GM18511 (cell line): ENCODE measurements around the gene THRB.
A peak's percentile ranks its signal among the peaks of the same experiment; 100 is the strongest.

Experiments
- ATAC-seq: cut with Tn5 transposase; IDR thresholded peaks from one replicate; pipeline ENCODE4 v1.9.1; 2021; ENCODE audit warnings: mild to moderate bottlenecking, moderate library complexity; ENCODE audit not compliant: unreplicated experiment

THRB gene

DNA sequence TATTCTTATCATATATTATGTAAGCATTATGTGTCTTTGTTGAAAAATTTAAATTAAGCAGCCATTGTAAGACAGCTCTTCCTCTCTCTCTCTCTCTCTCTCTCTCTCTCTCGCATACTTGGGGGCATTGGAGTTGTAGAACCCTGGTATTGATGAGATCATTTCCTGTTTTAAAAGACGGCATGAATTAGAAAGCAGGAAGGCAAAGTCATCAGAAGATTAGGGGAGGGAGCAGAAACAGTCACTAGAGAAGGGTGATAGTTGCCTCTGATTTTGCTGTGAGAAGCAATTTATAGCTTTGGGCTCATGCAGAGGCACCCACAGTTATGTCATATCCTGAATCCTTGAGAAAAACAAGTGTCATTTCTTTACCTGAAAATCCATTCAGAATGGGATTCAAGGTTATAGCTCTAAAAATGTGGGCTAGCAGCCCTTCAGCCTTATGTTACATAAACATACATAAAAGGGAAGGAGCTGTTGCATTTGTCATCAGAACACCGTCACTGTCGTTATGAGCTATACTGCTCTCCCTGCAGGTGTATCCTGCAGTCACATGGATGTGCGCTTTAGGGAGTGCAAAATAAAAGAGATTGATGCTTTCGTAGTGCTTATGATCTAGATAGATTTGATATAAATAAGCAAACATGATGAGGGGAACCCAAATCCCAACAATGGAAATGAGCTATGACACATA, 335.7 kb downstream of the THRB start:
- no peak for ATAC-seq

- ATAC-seq, result no peak
These were observed 337.5 kb downstream of the THRB start for GRCh38 chr3:24157106-24157505.

DNA sequence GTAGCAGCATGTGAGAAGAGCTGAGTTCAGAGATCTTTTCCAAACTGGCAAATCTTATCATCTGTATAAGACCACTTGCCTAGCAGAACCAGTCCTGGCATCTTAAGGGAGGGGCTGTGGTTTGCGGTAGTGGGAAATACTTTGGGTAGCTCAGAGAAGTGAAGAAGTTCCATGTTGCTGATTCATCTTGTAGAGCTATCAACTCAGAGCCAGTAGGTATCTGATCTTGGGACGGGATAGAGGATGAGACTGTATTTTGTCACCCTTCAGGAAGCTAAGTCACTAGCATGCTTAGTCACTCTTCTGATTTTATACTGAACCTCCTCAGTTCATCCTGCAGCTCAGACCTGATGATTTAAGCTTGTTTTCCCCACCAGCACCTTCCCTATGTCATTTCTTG, 338.2 kb downstream of the THRB start:
- no peak for ATAC-seq

DNA sequence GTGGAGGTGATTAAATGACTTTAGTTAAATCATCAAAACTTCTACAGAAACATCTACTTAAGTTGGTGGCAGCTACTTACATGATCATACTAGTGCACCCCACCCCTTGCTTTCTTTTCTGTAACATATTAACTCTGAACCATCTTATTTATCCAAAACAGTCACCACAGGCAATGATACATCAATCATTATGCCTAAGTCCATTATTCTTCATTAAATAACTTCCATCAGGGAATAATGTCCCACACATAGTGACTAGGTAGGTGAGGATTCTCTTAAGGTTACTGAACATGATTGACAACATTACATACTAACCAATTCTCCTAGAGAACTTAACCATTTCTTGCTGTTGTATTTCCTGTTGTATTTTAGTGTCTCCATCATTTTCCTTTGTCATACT, 339.4 kb downstream of the THRB start:
- no peak for ATAC-seq

DNA sequence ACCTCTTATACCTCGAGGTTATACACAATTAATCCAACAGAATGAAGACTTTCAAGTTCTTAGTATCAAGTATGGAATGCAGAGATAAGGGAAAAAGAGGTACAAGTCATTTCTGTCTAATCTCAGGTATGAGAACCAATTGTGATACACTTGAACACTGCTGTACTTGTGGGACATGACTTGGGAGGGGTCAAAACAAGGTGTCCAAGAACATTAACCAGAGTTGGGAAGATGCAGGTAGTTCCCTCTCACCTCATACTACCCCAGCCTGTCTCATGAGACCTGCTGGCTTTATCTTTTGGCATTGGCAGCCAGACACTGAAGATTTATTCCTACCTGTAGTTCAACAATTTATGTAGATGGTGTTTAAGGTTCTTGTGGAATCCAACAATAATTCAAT, 339.9 kb downstream of the THRB start:
- peak; percentile 14 for ATAC-seq

DNA sequence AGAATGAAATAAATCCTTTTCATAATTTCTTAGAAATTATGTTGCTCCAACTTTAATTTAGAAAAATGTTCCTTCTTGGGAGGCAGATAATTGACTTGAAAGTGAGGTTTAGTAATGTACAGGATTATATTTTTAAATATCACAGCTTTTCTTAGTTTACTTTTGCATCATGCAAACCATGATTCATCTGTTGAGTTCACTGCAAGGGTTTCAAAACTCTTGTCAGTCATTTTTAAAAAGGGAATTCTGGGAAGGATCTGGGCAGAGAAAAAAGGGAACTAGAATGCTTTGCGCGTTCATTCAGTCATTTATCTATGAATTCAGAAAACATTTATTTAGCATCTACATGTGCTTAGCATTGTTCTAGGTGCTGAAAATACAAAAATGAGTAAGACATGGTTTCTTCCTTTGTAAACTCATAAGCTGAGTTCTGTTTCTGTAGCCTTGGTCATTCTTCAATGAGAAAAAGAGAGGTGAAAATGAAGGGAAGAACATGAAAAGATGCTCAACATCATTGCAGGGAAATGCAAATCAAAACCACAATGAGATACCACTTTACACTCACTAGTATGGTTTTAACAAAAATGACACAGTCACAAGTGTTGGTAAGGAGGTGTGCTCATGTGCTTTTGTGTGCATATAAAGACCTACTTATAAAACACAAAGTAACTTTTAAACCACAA, 340.5 kb downstream of the THRB start:
- peak; percentile 82 for ATAC-seq

DNA sequence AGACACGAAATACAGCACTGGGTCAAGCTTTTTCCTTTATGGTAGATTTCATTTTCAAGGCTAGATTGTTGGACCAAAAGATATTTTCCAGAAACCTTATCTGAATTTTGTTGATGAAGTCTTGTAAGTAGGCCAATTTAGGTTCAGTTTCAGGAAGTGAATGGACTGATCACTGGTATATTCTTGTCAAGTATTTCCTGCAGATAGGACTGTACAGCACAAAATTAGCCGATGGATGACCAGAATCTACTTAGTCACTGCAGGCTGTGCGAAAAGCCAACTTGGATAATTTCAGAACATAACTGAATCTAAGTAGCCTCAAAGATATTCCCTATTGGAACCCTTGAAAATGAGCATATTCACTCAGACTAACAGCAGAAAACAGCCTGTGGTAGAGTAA, 343.1 kb downstream of the THRB start:
- ATAC-seq, result no peak

- no peak for ATAC-seq
These were observed 345.6 kb downstream of the THRB start for GRCh38 chr3:24149032-24149431.

GRCh38 chr3:24145981-24146822, 348.4 kb downstream of the THRB start:
- ATAC-seq, result no peak

DNA sequence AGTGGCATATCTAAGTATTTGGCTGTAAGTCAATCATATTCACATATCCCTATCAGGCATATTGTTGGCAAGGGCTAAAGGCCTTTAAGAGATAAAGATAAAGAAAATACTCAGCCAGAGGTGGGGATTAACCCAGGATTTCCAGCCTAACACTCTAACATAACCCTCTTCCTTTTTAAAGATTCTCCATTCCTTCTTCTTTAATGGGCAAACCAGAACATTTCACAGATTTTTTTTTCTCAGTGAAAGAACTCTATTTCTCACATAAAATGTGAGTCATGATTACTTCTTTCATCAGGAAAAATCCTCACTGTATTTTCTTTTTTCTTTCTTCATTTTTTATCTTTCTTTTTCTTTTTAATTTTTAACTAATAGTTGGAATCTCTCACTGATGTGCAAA, 349.2 kb downstream of the THRB start:
- ATAC-seq, result no peak

DNA sequence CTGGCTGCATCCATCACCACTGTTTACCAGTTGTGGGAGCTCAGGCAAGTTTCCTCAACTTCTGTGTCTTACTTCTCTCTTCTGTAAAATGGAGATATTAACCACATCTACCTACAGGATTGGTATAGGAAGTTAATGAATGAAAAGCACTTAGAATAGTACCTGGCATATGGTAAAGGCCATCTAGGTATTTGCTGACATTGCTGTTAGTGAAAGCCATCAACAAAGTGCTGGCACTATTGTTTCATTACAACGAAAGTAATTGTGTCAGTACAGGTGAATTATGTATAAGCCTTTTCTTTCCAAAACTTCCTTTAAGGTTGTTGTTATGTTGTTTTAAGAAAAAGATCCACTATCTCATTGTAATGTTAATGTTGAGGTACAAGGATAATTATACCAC, 352.5 kb downstream of the THRB start:
- ATAC-seq, result no peak

DNA sequence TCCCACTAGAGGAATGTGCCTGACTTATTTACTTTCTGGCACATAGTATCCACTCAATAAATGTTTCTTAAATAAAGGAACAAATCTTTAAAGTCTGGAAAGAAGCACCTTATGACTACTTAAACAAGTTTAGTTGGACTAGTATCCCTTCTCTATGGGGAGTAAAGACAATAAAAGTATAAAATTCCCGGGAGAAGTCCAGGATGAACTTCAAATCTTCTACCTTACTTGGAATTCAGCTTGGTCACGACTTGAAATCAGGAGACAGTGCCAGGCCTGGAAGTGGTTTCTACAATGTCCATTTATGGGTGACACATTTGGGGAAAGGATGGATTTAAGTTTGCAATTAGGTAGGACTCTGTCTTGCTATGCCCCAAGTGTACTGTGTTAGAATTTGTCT, 353.1 kb downstream of the THRB start:
- no peak for ATAC-seq

DNA sequence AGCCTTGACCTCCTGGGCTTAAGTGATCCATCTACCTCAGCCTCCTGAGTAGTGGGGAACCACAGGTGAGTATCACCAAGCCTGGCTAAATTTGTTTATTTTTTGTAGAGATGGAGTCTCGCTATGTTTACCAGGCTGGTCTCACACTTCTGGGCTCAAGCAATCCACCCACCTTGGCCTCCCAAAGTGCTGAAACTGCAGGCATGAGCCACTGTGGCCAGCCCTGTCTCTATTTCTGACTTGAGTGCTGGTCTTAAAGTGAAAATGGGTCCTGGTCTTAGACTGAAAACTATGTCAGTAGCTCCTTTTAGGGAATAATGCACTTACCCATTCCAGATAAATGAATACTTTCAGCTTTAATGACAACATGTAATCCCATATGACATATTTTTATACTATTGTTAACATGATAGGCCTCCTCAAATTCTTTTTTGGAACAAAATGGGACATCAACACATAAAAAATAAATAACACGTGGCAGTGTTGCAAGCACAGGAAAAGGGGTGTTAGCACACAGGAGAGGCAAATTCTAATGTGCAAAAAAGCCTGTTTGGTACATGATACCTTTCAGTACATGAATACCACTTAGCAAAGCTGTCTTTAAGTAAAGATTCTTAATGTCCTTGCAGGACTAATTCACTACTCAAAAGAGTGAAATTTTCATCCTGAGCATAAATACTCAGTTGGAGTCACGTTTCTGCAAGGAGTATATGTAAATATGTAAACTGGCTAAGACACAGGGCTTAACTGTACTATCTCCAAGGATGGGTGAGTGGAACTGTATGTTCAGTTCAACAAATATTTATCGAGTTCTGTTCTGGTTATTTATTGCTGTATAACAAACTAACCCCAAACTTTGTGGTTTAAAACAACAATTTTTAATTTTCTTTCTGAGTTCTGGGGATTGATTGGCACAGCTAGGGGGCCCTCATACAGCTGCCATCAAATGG, 354.9 kb downstream of the THRB start:
- ATAC-seq, result no peak

- no peak for ATAC-seq
These were observed 355.8 kb downstream of the THRB start for GRCh38 chr3:24138876-24139256.

DNA sequence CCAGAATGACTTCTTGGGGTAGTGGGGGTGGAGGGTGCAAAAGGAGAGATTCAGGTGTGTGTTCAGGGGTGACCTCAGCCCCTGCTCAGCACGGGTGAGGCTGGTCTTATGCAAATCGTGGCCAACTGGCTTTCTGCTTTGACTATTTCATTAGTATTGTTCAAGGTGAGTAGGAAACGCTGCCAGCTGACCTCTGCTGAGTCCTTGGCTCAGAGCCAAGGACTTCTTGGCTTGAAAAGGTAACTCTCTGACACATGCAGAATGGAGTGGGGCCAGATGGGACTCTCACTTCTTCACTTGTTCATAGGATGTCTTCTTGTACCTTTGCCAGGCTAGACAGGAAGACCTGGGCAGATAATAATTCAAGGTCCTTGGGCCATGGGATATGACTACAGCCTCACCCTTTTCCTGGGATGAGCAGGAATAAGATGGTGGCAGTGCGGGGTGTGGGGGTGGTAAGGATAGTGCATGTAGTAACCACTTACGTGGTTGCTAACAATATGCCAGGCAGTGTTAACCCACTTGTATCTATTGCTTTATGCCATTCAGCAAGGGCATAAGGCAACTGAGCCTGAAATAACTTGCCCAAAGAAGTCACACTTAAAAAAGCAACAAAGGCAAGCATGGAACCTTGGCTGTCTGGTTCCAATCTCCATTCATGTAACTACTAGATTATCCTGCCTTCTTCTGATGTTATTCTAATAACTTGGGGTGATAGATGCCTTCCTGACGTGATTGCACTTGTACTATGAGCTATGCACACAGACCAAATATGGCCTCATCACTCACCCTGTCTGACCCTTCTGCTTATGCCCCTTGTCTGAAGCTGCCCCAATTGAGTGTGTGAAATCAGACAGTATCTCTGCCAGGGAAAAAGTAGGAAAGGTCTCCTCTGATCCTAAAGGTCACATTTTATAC, 356.4 kb downstream of the THRB start:
- ATAC-seq, result no peak

DNA sequence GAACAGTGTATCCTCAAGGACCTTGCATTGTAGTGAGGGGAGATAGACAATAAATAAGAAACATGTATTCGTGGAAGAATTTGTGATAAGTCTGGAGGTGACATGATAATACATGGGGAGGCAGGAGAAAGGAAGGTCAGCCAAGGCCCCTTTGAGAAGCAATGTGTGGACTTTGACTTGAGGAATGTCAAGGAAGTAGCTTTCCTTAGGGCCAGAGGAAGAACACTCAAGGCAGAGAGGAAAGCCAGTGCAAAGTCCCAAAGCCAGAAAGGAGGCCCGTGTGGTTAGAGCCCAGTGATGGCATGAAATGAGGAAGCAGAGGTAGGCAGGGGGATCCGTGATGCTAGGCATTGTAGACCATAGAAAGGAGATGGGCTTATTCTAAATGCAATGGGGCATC, 357.3 kb downstream of the THRB start:
- no peak for ATAC-seq

- ATAC-seq, result no peak
These were observed 357.9 kb downstream of the THRB start for GRCh38 chr3:24136624-24137310.

DNA sequence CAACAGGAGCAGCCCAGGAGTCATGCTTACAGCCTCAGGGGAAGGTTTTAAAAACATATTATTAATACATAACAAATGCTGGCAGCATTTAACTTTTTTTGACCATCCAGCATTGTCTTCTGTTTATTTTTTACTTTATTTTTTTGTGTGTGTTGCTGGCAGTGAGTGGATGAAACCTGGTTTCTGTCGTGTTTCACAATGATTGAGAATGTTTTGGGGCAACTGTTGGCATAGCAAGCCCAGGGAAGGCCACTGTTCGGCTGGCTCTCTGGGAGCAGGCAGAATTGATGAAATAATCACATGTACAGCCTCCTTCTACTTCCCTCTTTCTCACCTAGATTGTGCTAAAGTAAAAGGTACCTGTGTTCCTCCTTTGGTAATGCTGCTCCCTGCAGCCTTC, 359.4 kb downstream of the THRB start:
- no peak for ATAC-seq

- ATAC-seq, result no peak
These were observed 360.7 kb downstream of the THRB start for GRCh38 chr3:24133942-24134341.
